HG02885 (cell line): ENCODE measurements around the gene BTF3L4.

Experiments used
- ATAC-seq: cut with Tn5 transposase; IDR thresholded peaks from one replicate; pipeline ENCODE4 v1.9.1; 2021; ENCODE audit warnings: mild to moderate bottlenecking; ENCODE audit not compliant: unreplicated experiment, poor library complexity

BTF3L4 gene

GRCh38 chr1:52119301-52120079 lies 63.4 kb downstream of the BTF3L4 start:
- no peak for ATAC-seq

DNA sequence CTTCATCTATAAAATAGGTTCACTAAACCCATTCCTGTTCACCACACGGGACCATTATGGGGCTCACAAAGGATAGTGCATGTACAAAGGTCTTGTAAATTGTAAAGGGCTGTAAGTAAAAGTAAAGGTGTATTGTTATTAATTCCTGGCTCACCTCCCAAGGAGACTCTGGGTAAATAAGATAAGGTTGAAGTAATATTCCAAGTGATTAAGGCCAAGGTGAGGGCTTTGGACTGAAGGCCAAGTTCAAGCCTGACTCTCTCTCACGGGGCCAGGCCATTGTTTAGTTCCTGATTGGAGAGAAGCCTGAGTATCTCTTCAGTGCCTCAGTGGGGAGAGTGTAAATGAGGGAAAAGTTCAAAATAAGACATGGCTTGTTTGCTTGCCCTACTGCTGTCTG lies 66.3 kb downstream of the BTF3L4 start:
- ATAC-seq: no peak

- no peak for ATAC-seq
Measured at GRCh38 chr1:52123622-52124021, 67.5 kb downstream of the BTF3L4 start.

GRCh38 chr1:52125736-52126359 lies 69.8 kb downstream of the BTF3L4 start:
- no peak for ATAC-seq

- no peak for ATAC-seq
Measured at GRCh38 chr1:52127181-52128180, 71.4 kb downstream of the BTF3L4 start.

DNA sequence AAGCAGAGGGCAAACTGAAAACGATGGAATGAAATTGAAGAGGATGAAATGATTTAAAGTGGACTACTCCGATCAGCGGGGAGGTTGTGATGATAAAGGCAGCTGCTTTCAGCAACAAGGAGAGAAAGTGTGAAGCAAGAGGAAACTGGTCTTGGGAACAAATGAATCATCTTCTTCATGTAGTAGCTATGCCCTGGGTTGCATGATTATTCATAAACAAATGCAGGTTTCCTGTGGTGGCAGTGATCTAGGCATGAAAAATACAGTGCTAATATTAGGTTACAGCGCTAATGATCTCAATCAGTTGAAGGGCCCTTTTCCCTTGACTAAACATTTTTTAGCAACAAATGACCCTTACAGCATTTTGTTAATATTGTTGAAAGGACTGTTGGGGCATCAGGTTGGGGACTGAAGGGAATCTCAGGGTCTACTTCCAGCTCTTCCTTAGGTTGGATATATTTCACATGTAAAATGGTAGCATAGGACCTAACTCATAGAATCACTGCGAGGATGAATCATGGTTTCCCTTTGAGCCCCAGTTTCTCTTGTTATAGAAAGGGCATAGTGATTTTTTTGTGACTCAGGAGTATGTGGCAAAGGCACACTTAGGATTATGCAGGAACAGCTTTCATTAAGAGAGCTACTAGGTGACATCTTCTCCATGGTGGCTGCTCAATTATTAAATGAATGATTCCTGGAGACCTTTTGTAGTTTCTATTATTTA lies 83.9 kb downstream of the BTF3L4 start:
- peak; percentile 58 for ATAC-seq
